HG02970 (cell line): Measurements from ENCODE around the gene LMAN1L.

Source experiments
- ATAC-seq: cut with Tn5 transposase; IDR thresholded peaks from one replicate; pipeline ENCODE4 v1.9.1; 2021; ENCODE audit warnings: mild to moderate bottlenecking, moderate library complexity, moderate number of reproducible peaks; ENCODE audit not compliant: unreplicated experiment, low FRiP score

LMAN1L gene

GRCh38 chr15:74873756-74874424 is 61.3 kb downstream of the LMAN1L start:
- no peak for ATAC-seq
